Keratinocyte (primary cell): Measurements from ENCODE around the gene CYP11A1. TPM values are rescaled to one million over a fixed set of nuclear protein-coding genes. Genes with fewer than 3 reads are reported as not detected.

Experiments used
- DNase-seq: peaks from one replicate; pipeline ENCODE4 v3.0.0-alpha.2; 2011; ENCODE audit warnings: low read depth, missing footprints, low spot score
- FAIRE-seq: peaks from 2 replicates; lab custom pipeline; 2011; peaks lifted over from hg19 to GRCh38; lab: Jason Lieb, UNC
- H2AFZ ChIP-seq: 2 replicates; pipeline ENCODE4 v1.6.0; 2012; ENCODE audit warnings: low read length, control low read depth, inconsistent platforms; ENCODE audit not compliant: control insufficient read depth
- H3K27ac ChIP-seq: 2 replicates; pipeline ENCODE4 v1.5.1; 2011; ENCODE audit warnings: low read length; ENCODE audit not compliant: control insufficient read depth, insufficient read depth
- H3K27me3 ChIP-seq: 3 replicates; pipeline ENCODE4 v1.6.0; 2011; ENCODE audit warnings: low read length; ENCODE audit not compliant: control insufficient read depth, insufficient read depth; ENCODE audit errors: extremely low read depth
- H3K36me3 ChIP-seq, 2 experiments: 2 replicates in 1 of 2; 3 replicates in 1 of 2; pipeline ENCODE4 v1.5.1; 2011; ENCODE audit warnings: low read length in 2 of 2, mild to moderate bottlenecking in 1 of 2; ENCODE audit not compliant: control insufficient read depth in 2 of 2, insufficient read depth in 2 of 2; ENCODE audit errors: extremely low read depth in 1 of 2
- H3K4me1 ChIP-seq: 3 replicates; pipeline ENCODE4 v1.5.1; 2011; ENCODE audit warnings: low read length; ENCODE audit not compliant: control insufficient read depth, insufficient read depth; ENCODE audit errors: extremely low read depth
- H3K4me2 ChIP-seq: 3 replicates; pipeline ENCODE4 v1.6.0; 2011; ENCODE audit warnings: low read depth, low read length; ENCODE audit not compliant: control insufficient read depth, insufficient read depth; ENCODE audit errors: extremely low read depth
- H3K4me3 ChIP-seq, 3 experiments: fragments of 200-600 bp in 1 of 3; sonication (generic) in 1 of 3; 2 replicates in 2 of 3; 3 replicates in 1 of 3; pipeline ENCODE4 v1.5.1; 2011 to 2016; ENCODE audit warnings: low read length in 3 of 3, mild to moderate bottlenecking in 3 of 3, control low read depth in 2 of 3, inconsistent platforms in 1 of 3, low read depth in 1 of 3, mixed read lengths in 1 of 3, mixed run types in 1 of 3, moderate library complexity in 1 of 3; ENCODE audit not compliant: control insufficient read depth in 2 of 3, insufficient read depth in 2 of 3; ENCODE audit errors: extremely low read depth in 1 of 3
- H3K79me2 ChIP-seq: 2 replicates; pipeline ENCODE4 v1.6.0; 2012; ENCODE audit warnings: low read length; ENCODE audit not compliant: control insufficient read depth, insufficient read depth
- H3K9ac ChIP-seq: 3 replicates; pipeline ENCODE4 v1.6.0; 2011; ENCODE audit warnings: low read length; ENCODE audit not compliant: control insufficient read depth, insufficient read depth; ENCODE audit errors: extremely low read depth
- H3K9me1 ChIP-seq: 3 replicates; pipeline ENCODE4 v1.6.0; 2011; ENCODE audit warnings: low read length; ENCODE audit not compliant: control insufficient read depth, insufficient read depth; ENCODE audit errors: extremely low read depth
- H3K9me3 ChIP-seq: 2 replicates; pipeline ENCODE4 v1.5.1; 2012; ENCODE audit warnings: low read depth, low read length; ENCODE audit not compliant: control insufficient read depth
- H4K20me1 ChIP-seq: 3 replicates; pipeline ENCODE4 v1.6.0; 2011; ENCODE audit warnings: low read length; ENCODE audit not compliant: control insufficient read depth, insufficient read depth; ENCODE audit errors: extremely low read depth
- CTCF ChIP-seq, 3 experiments: IDR thresholded peaks in 1 of 3; conservative IDR thresholded peaks in 1 of 3; optimal IDR thresholded peaks in 1 of 3; 2 replicates in 2 of 3; 3 replicates in 1 of 3; pipeline versions ENCODE3 to v1.5.1; 2011; ENCODE audit warnings: low read length in 3 of 3, mild to moderate bottlenecking in 3 of 3, moderate library complexity in 2 of 3, control low read depth in 1 of 3, inconsistent platforms in 1 of 3; ENCODE audit not compliant: insufficient read depth in 2 of 3; ENCODE audit errors: extremely low read depth in 1 of 3
- EZH2 ChIP-seq: IDR thresholded peaks from one replicate; pipeline ENCODE4 v1.6.1; 2012; ENCODE audit warnings: inconsistent platforms, mild to moderate bottlenecking, low read length, moderate library complexity
- dilution Hi-C: fragments of 300-500 bp; cut with MboI; formaldehyde crosslinking; loops from one replicate; pipeline ENCODE4 v1.7.0; 2020; ENCODE audit warnings: low sequenced_read_pairs; ENCODE audit not compliant: extremely low pct_ligation_motif_present
- polyA plus RNA-seq, 5 experiments: library from polyadenylated mRNA; depleted of rRNA in 3 of 5; stranded (reverse) in 3 of 5; stranded (forward) in 1 of 5; unstranded in 1 of 5; fragments of >200 nt; gene quantifications; 1 replicate in 1 of 5; 2 replicates in 3 of 5; 3 replicates in 1 of 5; pipeline versions ENCODE4 v1.2.1 to v1.2.3, GENCODE V29; 2011 to 2012; ENCODE audit warnings: missing spikeins in 2 of 5, low read depth in 1 of 5, low replicate concordance in 1 of 5

CYP11A1 gene
- polyA plus RNA-seq, 1 donor (not counting 4 experiments of a cell fraction or from before 2014, with no cell fraction given) = not detected

DNA sequence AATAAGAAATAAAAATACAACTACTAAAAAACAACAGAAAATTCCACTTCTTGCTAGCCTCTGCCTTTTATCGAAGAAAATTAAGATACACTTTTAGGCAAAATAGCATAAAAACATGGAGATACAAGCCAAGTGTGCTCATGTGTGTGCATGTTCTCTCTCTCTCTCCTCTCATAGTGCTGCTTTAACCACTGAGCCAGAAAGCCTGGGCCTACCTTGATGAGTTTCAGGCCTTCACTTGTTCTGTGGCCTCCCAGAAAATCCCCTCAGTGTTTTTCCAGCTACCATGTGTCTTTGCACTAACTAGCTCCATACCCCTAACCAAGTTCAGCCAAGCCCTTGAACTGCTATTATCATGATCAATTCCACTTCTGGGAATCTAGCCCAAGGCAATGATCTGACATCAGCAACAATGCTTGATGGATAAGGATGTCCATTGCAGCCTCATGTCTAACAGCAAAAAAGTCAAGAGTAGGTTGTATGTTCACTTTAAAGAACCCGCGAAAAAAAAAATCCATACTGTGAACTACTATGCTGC is 18.1 kb downstream of the CYP11A1 start:
- Histone ChIP-seq H3K27me3 (no peaks in the 10 kb centered on the region), H4K20me1 (no peaks in the 10 kb centered on the region), H3K9ac (no peak overlapping the region), H3K27ac (no peak overlapping the region), H3K4me1 (no peaks in the 10 kb centered on the region), H3K36me3 (no peaks in the 10 kb centered on the region), H3K4me2 (no peak overlapping the region), H3K79me2 (no peaks in the 10 kb centered on the region), H3K9me1 (no peaks in the 10 kb centered on the region), H3K4me3 (no peak overlapping the region), H2AFZ (no peak overlapping the region), H3K9me3 (no peaks in the 10 kb centered on the region)
- no peak for FAIRE-seq
- TF ChIP-seq EZH2 = no peak
- no peak for TF ChIP-seq CTCF (optimal IDR thresholded peaks at IDR 0.05 in 1 of 3, IDR thresholded peaks at IDR 0.05 in 1 of 3, conservative IDR thresholded peaks at IDR 0.05 in 1 of 3; ENCODE audit: extremely low read depth in 1 of 3, insufficient read depth in 2 of 3, low read length in 3 of 3)
- DNase-seq = no peak
- dilution Hi-C loops = no loop called here

DNA sequence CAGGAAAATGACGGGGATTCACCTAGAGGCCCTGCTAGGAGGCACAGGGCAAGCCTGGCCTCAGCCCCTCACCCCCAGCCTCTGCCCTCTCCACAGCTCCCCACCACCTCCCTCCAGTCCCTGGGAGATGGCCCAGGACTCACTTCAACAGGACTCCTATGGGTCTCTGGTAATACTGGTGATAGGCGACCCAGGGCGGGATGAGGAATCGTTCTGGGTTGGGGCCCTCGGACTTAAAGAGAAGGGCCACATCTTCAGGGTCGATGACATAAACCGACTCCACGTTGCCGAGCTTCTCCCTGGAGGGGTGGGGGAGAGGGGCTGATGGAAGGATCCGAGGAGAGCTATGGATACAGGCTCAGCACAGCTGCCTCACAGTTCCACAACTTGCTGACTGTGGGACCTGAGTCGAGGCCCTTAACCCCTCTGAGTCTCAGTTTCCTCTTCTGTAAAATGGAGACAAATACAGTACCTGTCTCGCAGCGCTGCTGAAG is 19.6 kb downstream of the CYP11A1 start:
- no peaks in the 10 kb centered on the region for H3K9me1 ChIP-seq
- H2AFZ ChIP-seq = no peak overlapping the region
- TF ChIP-seq CTCF (optimal IDR thresholded peaks at IDR 0.05 in 1 of 3, IDR thresholded peaks at IDR 0.05 in 1 of 3, conservative IDR thresholded peaks at IDR 0.05 in 1 of 3; ENCODE audit: extremely low read depth in 1 of 3, insufficient read depth in 2 of 3, low read length in 3 of 3) (no peak), EZH2 (no peak)
- no peaks in the 10 kb centered on the region for H3K36me3 ChIP-seq
- no peak overlapping the region for H3K4me2 ChIP-seq
- no peaks in the 10 kb centered on the region for H3K79me2 ChIP-seq
- H4K20me1 ChIP-seq = no peaks in the 10 kb centered on the region
- no peaks in the 10 kb centered on the region for H3K9me3 ChIP-seq
- no peak overlapping the region for H3K9ac ChIP-seq
- H3K4me1 ChIP-seq = no peaks in the 10 kb centered on the region
- H3K4me3 ChIP-seq = no peak overlapping the region
- no peaks in the 10 kb centered on the region for H3K27me3 ChIP-seq
- FAIRE-seq (no peak), DNase-seq (no peak)
- no peak overlapping the region for H3K27ac ChIP-seq
- dilution Hi-C loops = no loop called here
